GM12878 (cell line): Measurements from ENCODE around the gene HOXD3. TPM values are rescaled to one million over a fixed set of nuclear protein-coding genes. Genes with fewer than 3 reads are reported as not detected.

Experiments used
- ATAC-seq: fragments of 200-7000 bp; cut with Tn5 transposase; 3 replicates; pipeline ENCODE4 v1.9.1; 2020; ENCODE audit warnings: mild to moderate bottlenecking, moderate library complexity
- BruUV-seq: library from RNA; stranded (reverse); fragments of 400-500 nt; replicated peaks from 2 replicates; lab custom pipeline; 2021; lab: Mats Ljungman, UMichigan
- CTCF ChIA-PET: fragments of 300-600 bp; sonication (Branson Sonifier 250); formaldehyde crosslinking; extraction: SDS; loops from one replicate; lab custom pipeline; 2021; ENCODE audit warnings: inconsistent platforms; lab: Yijun Ruan, JAX
- POLR2A ChIA-PET: fragments of 350-600 bp; formaldehyde crosslinking; extraction: SDS; loops from one replicate; lab custom pipeline; 2021; ENCODE audit warnings: inconsistent platforms; lab: Charles Lee
- RAD21 ChIA-PET: fragments of 300-600 bp; sonication (Branson Sonifier 250); formaldehyde crosslinking; loops from one replicate; lab custom pipeline; 2023; ENCODE audit warnings: antibody characterized with exemption; ENCODE audit not compliant: unreplicated experiment; lab: Charles Lee
- SMC1A ChIA-PET: fragments of 300-600 bp; sonication (Branson Sonifier 250); formaldehyde crosslinking; loops from one replicate; lab custom pipeline; 2023; ENCODE audit not compliant: unreplicated experiment, uncharacterized antibody; lab: Charles Lee
- DNase-seq: peaks from one replicate; pipeline ENCODE4 v3.0.0-alpha.2; 2011; ENCODE audit warnings: low read depth, low spot score
- FAIRE-seq: peaks from 3 replicates; lab custom pipeline; 2011; peaks lifted over from hg19 to GRCh38; lab: Jason Lieb, UNC
- H2AFZ ChIP-seq: 2 replicates; pipeline ENCODE4 v1.6.0; 2011; ENCODE audit warnings: low read depth, low read length, control low read depth; ENCODE audit not compliant: control insufficient read depth
- H3K27ac ChIP-seq: 2 replicates; pipeline ENCODE4 v1.5.1; 2011; ENCODE audit warnings: control low read depth; ENCODE audit not compliant: control insufficient read depth, insufficient read depth
- H3K27me3 ChIP-seq, 2 experiments: replicated peaks in 1 of 2; 2 replicates each; pipeline versions ENCODE4 v1.6.0 to v1.6.1; 2011; ENCODE audit warnings: low read length in 1 of 2; ENCODE audit not compliant: control insufficient read depth in 2 of 2, insufficient read depth in 2 of 2
- H3K36me3 ChIP-seq, 2 experiments: 2 replicates each; pipeline ENCODE4 v1.5.1; 2011; ENCODE audit warnings: low read length in 1 of 2; ENCODE audit not compliant: control insufficient read depth in 2 of 2, insufficient read depth in 2 of 2
- H3K4me1 ChIP-seq: 2 replicates; pipeline ENCODE4 v1.6.1; 2011; ENCODE audit warnings: mild to moderate bottlenecking, low read length, moderate library complexity, mixed read lengths; ENCODE audit not compliant: control insufficient read depth, insufficient read depth
- H3K4me2 ChIP-seq: 2 replicates; pipeline ENCODE4 v1.6.0; 2011; ENCODE audit warnings: control low read depth; ENCODE audit not compliant: control insufficient read depth, insufficient read depth
- H3K4me3 ChIP-seq: fragments of 200-600 bp; sonication (generic); 2 replicates; pipeline ENCODE4 v1.5.1; 2016
- H3K79me2 ChIP-seq: 2 replicates; pipeline ENCODE4 v1.6.0; 2011; ENCODE audit warnings: low read length; ENCODE audit not compliant: control insufficient read depth, insufficient read depth
- H3K9ac ChIP-seq: 2 replicates; pipeline ENCODE4 v1.8.0; 2011; ENCODE audit warnings: low read length, control low read depth, mixed read lengths; ENCODE audit not compliant: control insufficient read depth, insufficient read depth
- H3K9me3 ChIP-seq: replicated peaks from 3 replicates; pipeline ENCODE4 v1.5.1; 2011; ENCODE audit warnings: mild to moderate bottlenecking, low read length; ENCODE audit not compliant: control insufficient read depth, insufficient read depth
- H4K20me1 ChIP-seq: 2 replicates; pipeline ENCODE4 v1.6.0; 2011; ENCODE audit not compliant: control insufficient read depth, insufficient read depth
- FOS ChIP-seq: IDR thresholded peaks from 3 replicates; pipeline ENCODE4 v1.6.1; 2011; ENCODE audit warnings: borderline replicate concordance; ENCODE audit not compliant: insufficient read length; ENCODE audit errors: extremely low read depth
- NBN ChIP-seq: fragments of 450-650 bp; IDR thresholded peaks from 2 replicates; pipeline ENCODE4 v1.6.1; 2016
- PAX8 ChIP-seq: fragments of 450-650 bp; IDR thresholded peaks from 2 replicates; pipeline ENCODE4 v1.6.1; 2017; ENCODE audit warnings: mild to moderate bottlenecking, moderate library complexity
- POLR2A ChIP-seq: IDR thresholded peaks from 2 replicates; pipeline ENCODE4 v1.6.1; 2011; ENCODE audit warnings: low read depth, mild to moderate bottlenecking, low read length
- RAD51 ChIP-seq: fragments of 450-650 bp; IDR thresholded peaks from 2 replicates; pipeline ENCODE4 v1.6.1; 2016; ENCODE audit warnings: moderate library complexity, mild to moderate bottlenecking, inconsistent platforms
- STAT1 ChIP-seq: fragments of 450-650 bp; conservative IDR thresholded peaks from 2 replicates; pipeline ENCODE4 v1.6.1; 2014; ENCODE audit warnings: antibody characterized with exemption, mild to moderate bottlenecking
- STAT3 ChIP-seq: IDR thresholded peaks from 2 replicates; pipeline ENCODE4 v1.6.1; 2011; ENCODE audit warnings: low read depth, low read length, improper control_type of control experiment
- SUPT20H ChIP-seq: IDR thresholded peaks from 2 replicates; pipeline ENCODE4 v1.6.1; 2011; ENCODE audit warnings: low read depth, mild to moderate bottlenecking, low read length, moderate library complexity, borderline replicate concordance; ENCODE audit not compliant: control insufficient read depth
- TCF12 ChIP-seq: IDR thresholded peaks from 2 replicates; pipeline ENCODE4 v1.6.1; 2011; ENCODE audit warnings: low read depth, mild to moderate bottlenecking, low read length
- WGBS: methylation state at CpG from one replicate; pipeline ENCODE4 v1.1.6; 2016; ENCODE audit warnings: low lambda C conversion rate; ENCODE audit not compliant: insufficient replicate concordance, insufficient coverage; ENCODE audit errors: missing lambda C conversion rate; 5-methylcytosine and 5-hydroxymethylcytosine counted together
- in situ Hi-C: fragments of 300-500 bp; cut with MboI; formaldehyde crosslinking; loops from 9 replicates; pipeline ENCODE4 v1.14.3; 2018; ENCODE audit warnings: mixed read lengths
- intact Hi-C: fragments of 100-400 bp; cut with micrococcal nuclease; formaldehyde crosslinking; loops from one replicate; pipeline ENCODE4 v1.14.2; 2022; ENCODE audit not compliant: unreplicated experiment
- polyA plus RNA-seq, 11 experiments: library from polyadenylated mRNA; depleted of rRNA in 4 of 11; unstranded in 6 of 11; stranded (reverse) in 5 of 11; fragments of >200 nt; fragmentation: Nextera tagmentation in 4 of 11; fragmentation: Illumina TruSeq in 1 of 11; extraction: Ambion mirVana in 4 of 11; extraction: Trizol in 1 of 11; gene quantifications; 1 replicate in 1 of 11; 2 replicates in 10 of 11; pipeline versions ENCODE4 v1.2.1 to v1.2.3, GENCODE V29; 2011 to 2016; ENCODE audit warnings: inconsistent platforms in 2 of 11, missing spikeins in 2 of 11, low read depth in 1 of 11
- total RNA-seq, 4 experiments: library from RNA; depleted of rRNA in 3 of 4; stranded (reverse); fragments of >200 nt in 3 of 4; fragmentation: Illumina TruSeq in 1 of 4; extraction: Trizol in 1 of 4; gene quantifications; 2 replicates each; pipeline versions ENCODE4 v1.2.1 to v1.2.3, GENCODE V29; 2013 to 2021
- TF ChIP-seq, protein P1 (sequence below): IDR thresholded peaks from 2 replicates; pipeline ENCODE4 v1.6.1; 2011; ENCODE audit warnings: borderline replicate concordance, low read depth, mild to moderate bottlenecking, moderate library complexity, mixed read lengths, low read length; ENCODE audit not compliant: insufficient read depth; ENCODE audit errors: extremely low read length

The HOXD3 gene
- total and polyA plus RNA-seq, 10 of the 15 experiments (the other 5 are each of a cell fraction or from before 2014, with no cell fraction given) = not detected

DNA sequence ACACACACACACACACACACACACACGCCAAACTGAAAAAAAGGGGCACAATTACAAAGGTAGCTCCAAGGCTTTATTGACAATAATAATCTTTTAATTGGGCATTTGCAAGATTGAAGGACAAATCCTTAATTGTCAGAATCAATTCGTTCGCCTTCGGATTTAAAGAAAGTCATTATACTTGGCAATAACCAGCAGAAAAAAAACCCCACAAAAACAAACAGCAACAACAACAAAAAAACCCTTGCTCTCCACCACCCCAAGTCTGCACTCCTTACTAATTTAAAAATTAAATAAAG, 29.4 kb upstream of the HOXD3 start:
- no peaks in the 10 kb centered on the region for H4K20me1 ChIP-seq
- no peaks in the 10 kb centered on the region for H3K79me2 ChIP-seq
- no peaks in the 10 kb centered on the region for H3K4me1 ChIP-seq
- peaks cover 1% of the 10 kb centered on the region; the same call in 2 of the 3 replicates for H3K9me3 ChIP-seq
- H3K9ac ChIP-seq = no peak overlapping the region
- ChIA-PET SMC1A (interaction anchor here (0.8 to 3.1 kb wide), 13 partner anchors 12 to 1035 kb away, joined by 3 to 37 read pairs (median 10); no protein-coding TSS in a partner anchor), RAD21 (interaction anchor here (1.1 to 3.7 kb wide), 10 partner anchors 13 to 1036 kb away, joined by 3 to 25 read pairs (median 12); no protein-coding TSS in a partner anchor), POLR2A (no interaction called here), CTCF (interaction anchor here (0.6 to 4.3 kb wide), 29 partner anchors 12 to 1034 kb away, joined by 3 to 79 read pairs (median 6); no protein-coding TSS in a partner anchor)
- BruUV-seq = no TSS peak
- H3K36me3 ChIP-seq = no peaks in the 10 kb centered on the region
- no peak overlapping the region for H3K4me2 ChIP-seq
- DNase-seq (no peak), FAIRE-seq (no peak), ATAC-seq (no peak)
- H3K27ac ChIP-seq = no peak overlapping the region
- H3K27me3 ChIP-seq = peaks cover 7 to 29% of the 10 kb centered on the region in 2 experiments
- no peak overlapping the region for H3K4me3 ChIP-seq
- TF ChIP-seq FOS = no peak
- TF ChIP-seq POLR2A = no peak
- no peak for TF ChIP-seq RAD51
- TF ChIP-seq STAT1 = no peak
- no peak for TF ChIP-seq STAT3
- TF ChIP-seq, protein P1, sequence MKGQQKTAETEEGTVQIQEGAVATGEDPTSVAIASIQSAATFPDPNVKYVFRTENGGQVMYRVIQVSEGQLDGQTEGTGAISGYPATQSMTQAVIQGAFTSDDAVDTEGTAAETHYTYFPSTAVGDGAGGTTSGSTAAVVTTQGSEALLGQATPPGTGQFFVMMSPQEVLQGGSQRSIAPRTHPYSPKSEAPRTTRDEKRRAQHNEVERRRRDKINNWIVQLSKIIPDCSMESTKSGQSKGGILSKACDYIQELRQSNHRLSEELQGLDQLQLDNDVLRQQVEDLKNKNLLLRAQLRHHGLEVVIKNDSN = no peak
- TF ChIP-seq SUPT20H = no peak
- TF ChIP-seq NBN = no peak
- no peak for TF ChIP-seq TCF12
- TF ChIP-seq PAX8 = no peak
- WGBS = 23% methylated on average over 4 of the region's 4 CpGs
- in situ Hi-C loops = loop anchor here (5.0 to 25.0 kb wide), 4 partner anchors 510 to 1210 kb away; no protein-coding TSS in a partner anchor
- H2AFZ ChIP-seq = no peak overlapping the region
- intact Hi-C loops = loop anchor here (2.0 to 5.0 kb wide), 6 partner anchors 327 to 1035 kb away; no protein-coding TSS in a partner anchor
